Left colon (tissue), 2 donors: ENCODE results near the gene PSMB7. TPM values are rescaled to one million over a fixed set of nuclear protein-coding genes. Genes with fewer than 3 reads are reported as not detected.

ENCODE experiments used
- ATAC-seq: fragments of 200-7000 bp; cut with Tn5 transposase; one replicate; pipeline ENCODE4 v1.9.1; 2020; ENCODE audit warnings: mild to moderate bottlenecking, moderate library complexity
- DNase-seq, 2 donors: peaks; one replicate each; pipeline ENCODE4 v3.0.0-alpha.2; 2020
- intact Hi-C, 2 donors: fragments of 100-400 bp; cut with DNase I in 1 of 2; cut with micrococcal nuclease in 1 of 2; formaldehyde crosslinking; loops; one replicate each; pipeline versions ENCODE4 v1.11.2 to v1.14.0; 2022; cut with DNase I, micrococcal nuclease
- long read RNA-seq: library from polyadenylated mRNA; unstranded; transcript quantifications from one replicate; pipeline ENCODE4 v2.0.0, GENCODE V29; 2021
- total RNA-seq, 2 donors: library from RNA; stranded (reverse); fragmentation: NEBNext Ultra II Directional; extraction: Animal tissue kit (Norgen Biotek cat#: 25700); gene quantifications; one replicate each; pipeline ENCODE4 v1.2.1, GENCODE V29; 2021
- donor health status: DM: no; HTN: no; CAD: no.
- donor health status: DM: yes; HTN: yes; CAD: no.

PSMB7 gene
- total RNA-seq = 100 to 1,000 TPM in 1 of 2 donors, 10 to 100 TPM in 1; 88.0 to 102 TPM
- long read RNA-seq, transcript PSMB7-201 (8 exons, 980 nt) = major isoform, 52 of 59 reads
- long read RNA-seq, partial matches to known transcripts = 2 of 59 reads
- long read RNA-seq, other reads (novel, unspliced or antisense) = 5 of 59 reads

DNA sequence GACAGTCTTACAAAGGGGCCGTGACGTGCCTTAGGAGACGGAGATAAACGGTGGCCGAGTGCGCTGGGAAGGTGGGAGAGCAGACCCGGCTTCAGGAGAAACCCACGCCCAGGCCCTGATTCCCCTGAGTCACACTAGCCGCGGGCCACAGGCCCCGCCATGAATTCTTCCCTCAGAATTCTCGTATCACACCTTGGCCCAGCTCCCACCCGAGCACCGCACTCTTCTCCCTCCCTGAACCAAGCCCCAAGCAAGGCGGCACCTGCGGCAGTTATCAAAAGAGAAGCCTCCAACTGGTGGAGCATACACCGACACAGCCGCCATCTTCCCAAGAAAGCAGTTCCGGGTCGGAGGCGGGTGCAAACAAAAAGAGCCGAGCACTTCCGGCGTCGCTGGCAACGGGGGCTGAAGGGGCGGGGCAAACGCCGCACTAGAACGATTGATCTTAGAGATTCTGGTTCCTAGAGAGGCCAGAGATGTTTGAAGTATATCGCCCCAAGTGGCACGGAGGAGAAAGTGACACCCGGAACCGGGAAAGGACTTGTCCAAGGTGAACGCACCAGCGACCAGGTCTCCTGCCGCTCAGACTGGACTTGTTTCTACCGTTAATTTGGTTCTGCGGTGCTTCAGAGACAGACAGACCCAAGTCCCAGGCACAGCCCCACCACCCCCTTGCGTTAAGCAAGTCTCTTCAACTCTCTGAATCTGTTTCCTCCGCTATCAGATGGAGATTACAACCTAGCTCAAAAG is at the start of gene PSMB7:
Gene PSMB7 (minus strand): TSS at position 341 of the 750 bp plus-strand sequence. CDS start 17 bp downstream, at position 324.
- ATAC-seq (peak; percentile 96), DNase-seq (peak; percentile 94 to 98)
- intact Hi-C loops = no loop called here

GRCh38 chr9:124462739-124463138 is 47.5 kb upstream of the PSMB7 start:
- no peak for DNase-seq
- intact Hi-C loops = no loop called here
- ATAC-seq = no peak

DNA sequence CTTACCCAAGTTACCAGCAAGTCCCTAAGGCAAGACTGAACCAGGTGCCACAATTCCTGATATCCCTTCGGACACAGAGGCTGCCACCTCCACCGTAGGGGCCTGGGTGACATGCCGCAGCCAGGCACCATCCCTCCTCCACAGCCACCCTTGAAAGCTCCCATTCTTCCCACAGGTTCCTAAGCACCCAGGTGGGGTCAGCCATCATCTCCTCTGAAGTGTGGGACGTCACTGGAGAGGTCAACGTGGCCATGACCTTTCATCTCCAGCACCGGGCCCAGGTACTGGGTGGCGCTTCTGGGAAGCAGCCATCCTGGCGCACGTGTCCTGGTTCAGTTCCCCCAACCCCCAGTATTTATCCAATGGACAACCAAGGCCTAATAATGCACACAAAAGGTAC is 43.2 kb upstream of the PSMB7 start:
- intact Hi-C loops = no loop called here
- DNase-seq = no peak
- ATAC-seq = no peak

- no peak for ATAC-seq
- intact Hi-C loops = no loop called here
- DNase-seq = no peak
These were observed 42.7 kb upstream of the PSMB7 start for GRCh38 chr9:124457887-124458431.

DNA sequence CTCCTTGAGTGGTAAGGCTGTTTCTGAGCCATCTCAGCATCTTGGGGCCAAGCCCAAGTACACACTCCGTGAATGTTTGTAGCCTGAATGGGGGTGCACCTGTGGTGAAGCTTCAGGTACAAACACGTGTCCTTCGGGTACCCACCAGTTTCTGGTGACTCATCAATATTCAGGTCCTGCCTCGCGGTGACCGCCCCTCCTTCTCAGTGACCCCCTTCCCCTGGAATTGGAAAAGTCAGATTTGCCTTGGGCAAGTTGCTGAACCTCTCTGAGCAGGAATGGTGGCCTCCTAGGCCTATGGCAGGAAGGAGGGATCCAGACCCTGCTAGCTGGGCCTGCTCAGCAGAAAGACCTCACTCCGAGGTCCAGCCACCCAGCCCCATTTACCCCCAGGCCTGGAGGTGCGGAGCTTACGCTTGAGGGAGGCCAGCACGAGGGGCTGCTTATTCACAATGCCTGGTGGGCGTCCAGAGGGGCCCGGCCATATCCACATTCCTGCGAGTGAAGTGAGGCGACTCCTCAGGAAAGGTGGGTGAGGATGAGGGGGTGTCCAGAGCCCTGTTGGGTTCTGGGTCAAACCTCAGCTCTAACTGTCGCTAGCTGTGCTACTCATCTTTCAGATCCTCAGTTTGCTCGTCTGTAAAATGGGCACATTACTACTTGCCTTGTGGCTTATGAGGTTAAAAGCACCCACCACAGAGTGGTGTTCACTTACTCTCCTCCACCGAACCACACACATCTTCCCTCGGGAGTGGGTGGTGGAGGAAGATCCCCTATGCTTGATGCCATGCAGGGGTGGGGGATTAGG is 42.0 kb upstream of the PSMB7 start:
- DNase-seq (no peak), ATAC-seq (no peak)
- intact Hi-C loops = no loop called here

DNA sequence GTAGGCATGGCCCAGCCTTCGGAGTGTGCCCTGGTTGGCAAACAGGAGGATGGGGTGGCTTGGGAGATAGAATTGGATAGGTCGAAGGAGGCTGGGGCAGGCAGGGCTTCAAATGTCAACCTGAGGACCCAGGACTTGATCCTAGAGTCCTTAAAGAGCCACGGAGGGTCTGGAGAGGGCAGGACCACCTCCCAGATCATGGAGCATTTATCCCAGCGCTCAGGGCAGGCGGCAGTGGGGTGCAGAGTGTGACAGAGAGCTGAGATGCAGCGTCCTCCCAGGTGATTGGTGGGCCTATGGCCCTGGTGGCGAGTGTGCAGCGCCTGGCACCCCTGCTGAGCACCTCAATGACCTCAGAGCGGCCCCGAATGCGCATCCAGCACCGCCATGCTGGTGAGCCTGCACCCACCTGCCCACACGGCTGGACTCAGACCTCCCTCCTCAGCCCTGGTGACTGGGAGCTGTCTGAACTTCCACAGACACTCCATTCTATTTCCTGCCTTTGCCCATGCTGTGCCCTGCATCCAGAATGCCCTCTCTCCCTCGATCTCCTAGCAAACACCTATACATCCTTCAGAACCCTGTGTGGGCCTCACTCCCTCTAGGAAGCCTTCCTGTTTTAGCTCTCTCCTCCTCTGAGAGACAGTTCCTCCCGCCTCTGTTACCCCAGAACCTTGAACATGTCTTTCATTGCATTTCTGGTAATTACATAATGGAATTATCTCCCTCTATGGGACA is 41.3 kb upstream of the PSMB7 start:
- DNase-seq = no peak
- no peak for ATAC-seq
- intact Hi-C loops = no loop called here

- DNase-seq (no peak), ATAC-seq (no peak)
- intact Hi-C loops = no loop called here
These were observed 40.6 kb upstream of the PSMB7 start for GRCh38 chr9:124455820-124456219.

- ATAC-seq (no peak), DNase-seq (no peak)
- intact Hi-C loops = no loop called here
These were observed 39.7 kb upstream of the PSMB7 start for GRCh38 chr9:124454791-124455443.

DNA sequence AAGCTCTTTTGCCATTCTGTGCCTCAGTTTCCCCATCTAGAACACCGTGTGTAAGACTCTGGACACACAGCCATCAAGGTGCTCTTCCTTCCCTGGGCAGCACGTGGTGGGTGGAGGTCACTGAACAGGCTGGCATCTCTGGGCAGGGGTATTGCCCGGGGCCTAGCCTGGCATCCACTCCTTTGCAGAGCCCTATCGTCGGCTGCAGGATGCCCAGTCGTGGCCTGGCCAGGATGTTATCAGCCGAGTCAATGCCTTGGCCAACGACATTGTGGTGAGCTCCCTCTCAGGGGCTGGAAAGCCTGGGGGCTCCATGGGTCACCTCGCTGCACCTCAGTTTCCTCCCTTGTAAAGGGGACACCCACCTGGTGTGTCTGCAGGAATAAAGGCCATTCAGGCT is 39.1 kb upstream of the PSMB7 start:
- intact Hi-C loops = no loop called here
- no peak for DNase-seq
- ATAC-seq = no peak

- peak; percentile 93 for ATAC-seq
- DNase-seq = peak; percentile 67 to 80
- intact Hi-C loops = no loop called here
These were observed 38.4 kb upstream of the PSMB7 start for GRCh38 chr9:124453586-124454191.

GRCh38 chr9:124452841-124453585 is 37.8 kb upstream of the PSMB7 start:
- DNase-seq (no peak), ATAC-seq (no peak)
- intact Hi-C loops = no loop called here

GRCh38 chr9:124452326-124452725 is 37.1 kb upstream of the PSMB7 start:
- intact Hi-C loops = no loop called here
- no peak for ATAC-seq
- DNase-seq = no peak

GRCh38 chr9:124450931-124451661 is 35.9 kb upstream of the PSMB7 start:
- DNase-seq = no peak
- ATAC-seq = no peak
- intact Hi-C loops = no loop called here

- intact Hi-C loops = no loop called here
- ATAC-seq (no peak), DNase-seq (no peak)
These were observed 35.1 kb upstream of the PSMB7 start, which contains the start of gene ADGRD2 for GRCh38 chr9:124450241-124450924. Gene ADGRD2 (plus strand): TSS chr9:124450451. CDS start chr9:124451667, 1,216 bp downstream.

- intact Hi-C loops = no loop called here
- no peak for ATAC-seq
- no peak for DNase-seq
These were observed 34.3 kb upstream of the PSMB7 start for GRCh38 chr9:124449381-124450151.
